ENCODE data around the gene FGF12. TPM values are rescaled to one million over a fixed set of nuclear protein-coding genes. Genes with fewer than 3 reads are reported as not detected.

FGF12 gene
- total and polyA plus RNA-seq, 9 donors: 3.0 to 5.4 (median 4.3) TPM

DNA sequence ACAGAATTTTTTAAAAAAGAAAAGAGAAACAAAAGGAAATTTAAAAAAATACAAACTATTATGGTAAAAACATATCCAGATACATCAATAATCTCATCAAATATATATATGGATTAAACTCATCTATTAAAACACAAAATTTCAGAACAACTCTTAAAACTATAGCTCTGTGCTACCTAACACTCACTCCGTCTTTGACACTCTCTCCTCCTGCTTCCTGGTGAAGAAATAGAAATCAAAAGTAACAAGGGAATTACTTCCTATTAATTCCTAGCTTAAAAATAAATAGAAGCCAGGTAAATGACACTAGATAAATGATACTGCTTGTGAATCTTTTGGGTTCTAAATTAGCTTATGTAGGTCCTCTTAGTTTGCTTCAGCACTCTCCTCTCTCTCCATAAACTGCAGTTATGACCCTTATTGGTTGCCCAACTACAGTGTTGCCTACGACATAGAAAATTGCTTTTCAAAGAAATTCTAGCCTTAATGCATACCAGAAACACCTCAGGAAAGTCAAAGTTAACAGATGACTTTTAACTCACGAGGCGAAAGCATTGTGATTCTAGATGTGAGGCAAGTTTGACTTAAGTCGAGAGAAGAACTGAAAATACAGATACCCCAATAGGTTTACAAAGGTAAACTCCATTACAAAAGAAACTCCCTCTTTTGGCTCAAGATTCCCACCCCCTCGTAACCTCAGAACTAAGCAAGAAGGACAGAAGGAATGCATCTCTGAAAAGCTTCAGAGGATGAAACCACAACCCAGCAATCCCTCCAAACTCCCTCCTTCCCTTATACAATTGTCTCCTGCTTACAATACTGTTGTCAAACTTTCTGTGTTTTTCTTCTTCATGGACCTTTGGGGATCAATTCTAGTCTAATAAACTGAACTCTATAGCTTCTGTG, 394.7 kb downstream of the FGF12 start:
- no CpG with 5 or more reads among the region's 6 CpGs for WGBS (ENCODE audit: insufficient coverage)
- Histone ChIP-seq H3K4me3 (ENCODE audit: low read length) (no peak overlapping the region), H3K27me3 (ENCODE audit: control insufficient read depth, insufficient read depth, low read length) (no peaks in the 10 kb centered on the region), H3K4me1 (ENCODE audit: control insufficient read depth, insufficient read depth, low read length) (no peaks in the 10 kb centered on the region), H3K36me3 (ENCODE audit: control insufficient read depth, insufficient read depth, low read length) (no peaks in the 10 kb centered on the region), H3K27ac (ENCODE audit: low read length) (no peak overlapping the region), H3K9me3 (replicated peaks; ENCODE audit: control insufficient read depth, low read depth, low read length) (no peaks in the 10 kb centered on the region)
- no peak for DNase-seq

DNA sequence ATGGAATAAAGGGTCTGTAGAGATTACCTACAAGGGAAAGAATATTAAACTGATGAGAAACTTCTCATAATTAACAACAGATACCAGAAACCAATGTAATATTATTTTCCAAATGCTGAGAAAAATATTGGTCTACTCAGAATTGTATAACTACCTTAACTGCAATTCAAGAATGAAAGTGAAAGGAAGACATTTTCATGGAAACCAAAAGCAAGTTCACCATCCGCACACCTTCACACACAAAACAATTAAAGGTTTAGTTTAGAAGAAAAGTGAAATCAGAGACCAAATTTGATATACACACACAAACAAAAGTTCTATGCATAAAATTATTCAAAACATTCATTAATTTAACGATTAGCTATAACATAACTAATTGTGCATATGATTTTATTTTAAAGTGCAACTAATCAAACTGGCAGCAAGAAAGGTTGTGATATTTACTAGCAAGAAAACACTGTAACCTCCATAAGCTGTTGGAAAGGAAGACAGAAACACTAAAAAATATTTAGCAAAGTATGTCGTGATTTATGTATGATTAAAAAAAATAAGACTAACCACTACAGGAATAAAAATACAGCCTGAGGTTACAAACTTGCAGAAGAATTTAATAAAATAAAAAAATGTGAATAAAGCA, 395.5 kb downstream of the FGF12 start:
- WGBS (ENCODE audit: insufficient coverage): no CpG with 5 or more reads among the region's 3 CpGs
- H3K9me3 ChIP-seq (replicated peaks; ENCODE audit: control insufficient read depth, low read depth, low read length): no peaks in the 10 kb centered on the region
- H3K4me1 ChIP-seq (ENCODE audit: control insufficient read depth, insufficient read depth, low read length): no peaks in the 10 kb centered on the region
- H3K27me3 ChIP-seq (ENCODE audit: control insufficient read depth, insufficient read depth, low read length): no peaks in the 10 kb centered on the region
- H3K4me3 ChIP-seq (ENCODE audit: low read length): no peak overlapping the region
- no peak for DNase-seq
- no peaks in the 10 kb centered on the region for H3K36me3 ChIP-seq (ENCODE audit: control insufficient read depth, insufficient read depth, low read length)
- H3K27ac ChIP-seq (ENCODE audit: low read length): no peak overlapping the region

DNA sequence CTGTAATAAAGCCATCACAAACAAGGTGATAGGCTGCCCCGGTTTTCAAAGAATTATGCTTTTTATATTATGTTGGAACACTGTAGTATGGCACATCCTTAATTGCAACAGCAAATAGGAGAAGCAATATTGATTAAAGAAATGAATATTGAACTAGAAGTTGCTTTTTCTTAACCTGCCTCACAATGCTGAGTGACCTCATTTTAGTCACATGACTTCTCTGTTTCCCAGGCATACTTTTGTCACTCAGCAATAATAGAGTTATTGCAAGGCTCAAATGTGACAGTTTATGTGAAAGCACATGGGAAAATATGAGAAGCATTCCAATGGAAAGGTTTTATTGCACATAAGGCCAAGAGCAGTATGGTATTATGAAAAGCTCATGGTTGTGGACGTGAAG, 400.7 kb downstream of the FGF12 start:
- WGBS (ENCODE audit: insufficient coverage): no CpG with 5 or more reads among the region's 2 CpGs
- H3K27me3 ChIP-seq (ENCODE audit: control insufficient read depth, insufficient read depth, low read length): no peaks in the 10 kb centered on the region
- no peak for DNase-seq
- H3K4me3 ChIP-seq (ENCODE audit: low read length): no peak overlapping the region
- H3K4me1 ChIP-seq (ENCODE audit: control insufficient read depth, insufficient read depth, low read length): no peaks in the 10 kb centered on the region
- no peaks in the 10 kb centered on the region for H3K36me3 ChIP-seq (ENCODE audit: control insufficient read depth, insufficient read depth, low read length)
- no peak overlapping the region for H3K27ac ChIP-seq (ENCODE audit: low read length)
- H3K9me3 ChIP-seq (replicated peaks; ENCODE audit: control insufficient read depth, low read depth, low read length): no peaks in the 10 kb centered on the region

GRCh38 chr3:192317564-192317963, 409.8 kb downstream of the FGF12 start:
- Histone ChIP-seq H3K36me3 (ENCODE audit: control insufficient read depth, insufficient read depth, low read length) (no peaks in the 10 kb centered on the region), H3K4me3 (ENCODE audit: low read length) (no peak overlapping the region), H3K4me1 (ENCODE audit: control insufficient read depth, insufficient read depth, low read length) (no peaks in the 10 kb centered on the region), H3K27ac (ENCODE audit: low read length) (no peak overlapping the region), H3K27me3 (ENCODE audit: control insufficient read depth, insufficient read depth, low read length) (no peaks in the 10 kb centered on the region), H3K9me3 (replicated peaks; ENCODE audit: control insufficient read depth, low read depth, low read length) (no peaks in the 10 kb centered on the region)
- WGBS (ENCODE audit: insufficient coverage): no CpG with 5 or more reads among the region's 2 CpGs
- DNase-seq: no peak

- H3K27me3 ChIP-seq (ENCODE audit: control insufficient read depth, insufficient read depth, low read length): no peaks in the 10 kb centered on the region
- H3K36me3 ChIP-seq (ENCODE audit: control insufficient read depth, insufficient read depth, low read length): no peaks in the 10 kb centered on the region
- no peak for DNase-seq
- H3K4me3 ChIP-seq (ENCODE audit: low read length): no peak overlapping the region
- H3K27ac ChIP-seq (ENCODE audit: low read length): no peak overlapping the region
- H3K9me3 ChIP-seq (replicated peaks; ENCODE audit: control insufficient read depth, low read depth, low read length): no peaks in the 10 kb centered on the region
- H3K4me1 ChIP-seq (ENCODE audit: control insufficient read depth, insufficient read depth, low read length): no peaks in the 10 kb centered on the region
These were observed 413.7 kb downstream of the FGF12 start for GRCh38 chr3:192313605-192314004.

GRCh38 chr3:192307631-192308030, 419.7 kb downstream of the FGF12 start:
- Histone ChIP-seq H3K9me3 (replicated peaks; ENCODE audit: control insufficient read depth, low read depth, low read length) (no peaks in the 10 kb centered on the region), H3K27ac (ENCODE audit: low read length) (no peak overlapping the region), H3K4me1 (ENCODE audit: control insufficient read depth, insufficient read depth, low read length) (no peaks in the 10 kb centered on the region), H3K36me3 (ENCODE audit: control insufficient read depth, insufficient read depth, low read length) (no peaks in the 10 kb centered on the region), H3K4me3 (ENCODE audit: low read length) (no peak overlapping the region), H3K27me3 (ENCODE audit: control insufficient read depth, insufficient read depth, low read length) (no peaks in the 10 kb centered on the region)
- no CpG with 5 or more reads among the region's 3 CpGs for WGBS (ENCODE audit: insufficient coverage)
- peak; percentile 19 for DNase-seq

- DNase-seq: no peak
- H3K9me3 ChIP-seq (replicated peaks; ENCODE audit: control insufficient read depth, low read depth, low read length): no peaks in the 10 kb centered on the region
- H3K27ac ChIP-seq (ENCODE audit: low read length): no peak overlapping the region
- H3K36me3 ChIP-seq (ENCODE audit: control insufficient read depth, insufficient read depth, low read length): no peaks in the 10 kb centered on the region
- no peaks in the 10 kb centered on the region for H3K27me3 ChIP-seq (ENCODE audit: control insufficient read depth, insufficient read depth, low read length)
- no peak overlapping the region for H3K4me3 ChIP-seq (ENCODE audit: low read length)
- H3K4me1 ChIP-seq (ENCODE audit: control insufficient read depth, insufficient read depth, low read length): no peaks in the 10 kb centered on the region
- 53% methylated on average over 3 of the region's 3 CpGs for WGBS (ENCODE audit: insufficient coverage)
These were observed 424.1 kb downstream of the FGF12 start for GRCh38 chr3:192303235-192303634.

GRCh38 chr3:192302721-192303120, 424.6 kb downstream of the FGF12 start:
- H3K4me3 ChIP-seq (ENCODE audit: low read length): no peak overlapping the region
- H3K27me3 ChIP-seq (ENCODE audit: control insufficient read depth, insufficient read depth, low read length): no peaks in the 10 kb centered on the region
- H3K4me1 ChIP-seq (ENCODE audit: control insufficient read depth, insufficient read depth, low read length): no peaks in the 10 kb centered on the region
- H3K9me3 ChIP-seq (replicated peaks; ENCODE audit: control insufficient read depth, low read depth, low read length): no peaks in the 10 kb centered on the region
- H3K36me3 ChIP-seq (ENCODE audit: control insufficient read depth, insufficient read depth, low read length): no peaks in the 10 kb centered on the region
- H3K27ac ChIP-seq (ENCODE audit: low read length): no peak overlapping the region
- no peak for DNase-seq

DNA sequence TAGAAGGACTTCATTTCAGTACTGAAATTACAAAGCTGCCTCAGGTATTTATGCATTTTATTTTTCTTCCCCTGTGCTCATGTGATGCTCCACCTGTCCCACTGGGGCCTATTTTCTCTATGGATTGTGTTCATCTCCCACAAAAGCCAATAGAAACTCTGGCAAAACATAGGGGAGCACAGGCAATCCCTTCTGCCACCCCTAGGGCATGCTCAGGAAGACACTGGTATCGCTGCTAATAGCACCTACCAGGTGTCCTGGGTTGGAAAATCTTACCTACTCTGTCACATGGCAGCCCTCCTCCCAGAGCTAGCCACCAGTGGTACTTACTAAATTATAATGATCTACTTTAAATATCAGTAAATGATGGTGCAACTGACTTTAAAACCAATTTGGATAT, 427.4 kb downstream of the FGF12 start:
- Histone ChIP-seq H3K4me1 (ENCODE audit: control insufficient read depth, insufficient read depth, low read length) (no peaks in the 10 kb centered on the region), H3K27me3 (ENCODE audit: control insufficient read depth, insufficient read depth, low read length) (no peaks in the 10 kb centered on the region), H3K27ac (ENCODE audit: low read length) (no peak overlapping the region), H3K36me3 (ENCODE audit: control insufficient read depth, insufficient read depth, low read length) (no peaks in the 10 kb centered on the region), H3K9me3 (replicated peaks; ENCODE audit: control insufficient read depth, low read depth, low read length) (no peaks in the 10 kb centered on the region), H3K4me3 (ENCODE audit: low read length) (no peak overlapping the region)
- WGBS (ENCODE audit: insufficient coverage): 100% methylated on average over 1 of the region's 1 CpG
- no peak for DNase-seq

DNA sequence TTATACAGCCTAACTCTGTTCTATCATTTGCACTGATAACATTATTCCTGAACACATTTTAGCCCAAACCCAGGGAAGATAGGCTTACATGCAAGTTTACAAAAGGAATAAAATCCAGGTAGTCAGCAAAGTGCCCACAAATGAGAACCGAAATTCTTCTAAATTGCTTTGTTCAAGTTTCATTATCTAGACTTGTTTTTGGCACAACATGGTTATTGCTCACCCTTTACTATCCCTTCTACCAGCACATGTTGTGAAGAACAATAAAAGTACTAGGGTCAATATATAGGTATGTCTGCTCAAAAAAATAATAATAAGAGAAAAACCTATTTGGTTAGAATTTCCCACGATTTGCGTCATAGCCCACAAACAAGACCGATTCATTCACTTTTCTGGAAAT, 430.5 kb downstream of the FGF12 start:
- H3K4me1 ChIP-seq (ENCODE audit: control insufficient read depth, insufficient read depth, low read length): no peaks in the 10 kb centered on the region
- H3K27ac ChIP-seq (ENCODE audit: low read length): no peak overlapping the region
- no peak overlapping the region for H3K4me3 ChIP-seq (ENCODE audit: low read length)
- no peaks in the 10 kb centered on the region for H3K36me3 ChIP-seq (ENCODE audit: control insufficient read depth, insufficient read depth, low read length)
- no peaks in the 10 kb centered on the region for H3K9me3 ChIP-seq (replicated peaks; ENCODE audit: control insufficient read depth, low read depth, low read length)
- no peak for DNase-seq
- H3K27me3 ChIP-seq (ENCODE audit: control insufficient read depth, insufficient read depth, low read length): no peaks in the 10 kb centered on the region
- WGBS (ENCODE audit: insufficient coverage): no CpG with 5 or more reads among the region's 4 CpGs
